Fibroblast of pulmonary artery (primary cell): ENCODE data around the gene ZMYM4.
A peak's percentile ranks its signal among the peaks of the same experiment; 100 is the strongest.
"Not testable (repeated sequence)": the region's sequence is repeated elsewhere in the genome, so short reads cannot be mapped to it uniquely, and the experiment has no call there.

Experiments used
- DNase-seq: peaks from one replicate; pipeline ENCODE4 v3.0.0-alpha.2; 2010; ENCODE audit warnings: low read depth
- H3K4me3 ChIP-seq: replicated peaks from 2 replicates; pipeline ENCODE4 v1.5.1; 2011; ENCODE audit warnings: low read depth, mild to moderate bottlenecking, control low read depth, low read length, moderate library complexity
- TF ChIP-seq, protein P1 (sequence below): IDR thresholded peaks from 2 replicates; pipeline ENCODE4 v1.5.1; 2011; ENCODE audit warnings: mild to moderate bottlenecking, control low read depth, low read length, inconsistent platforms; ENCODE audit errors: missing control alignments

The ZMYM4 gene

DNA sequence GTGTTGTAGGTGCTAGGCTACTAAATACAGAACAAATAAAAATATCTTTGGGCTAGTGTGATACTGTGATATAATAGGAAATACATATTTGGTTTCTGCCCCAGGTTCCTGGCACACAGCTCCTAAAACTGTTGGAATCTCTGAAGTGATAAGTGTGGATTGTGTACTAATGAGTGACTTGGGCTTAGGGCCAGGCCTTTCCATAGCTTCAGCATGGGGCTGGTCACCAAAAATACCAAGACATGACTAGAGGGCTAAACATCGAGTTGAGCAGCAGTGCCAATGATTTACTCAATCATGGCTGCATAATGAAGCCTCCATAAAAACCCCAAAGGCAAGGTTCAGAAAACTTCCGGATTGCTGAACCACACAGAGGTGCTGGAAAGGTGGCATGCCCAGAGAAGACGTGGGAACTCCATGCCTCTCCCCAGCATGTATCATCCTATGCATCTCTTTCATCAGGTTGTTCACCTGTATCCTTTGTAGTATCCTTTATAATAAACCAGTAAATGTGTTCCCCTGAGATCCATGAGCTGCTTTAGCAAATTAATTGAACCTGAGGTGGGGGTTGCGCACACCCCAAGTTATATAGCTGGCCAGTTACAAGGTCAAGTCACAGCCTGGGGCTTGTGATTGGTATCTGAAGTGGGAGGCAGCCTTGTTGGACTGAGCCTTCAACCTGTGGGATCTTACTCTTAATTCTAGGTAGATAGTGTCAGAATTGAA lies 51.6 kb downstream of the ZMYM4 start:
- H3K4me3 ChIP-seq: no peak overlapping the region
- DNase-seq: peak; percentile 62
- TF ChIP-seq, protein P1, sequence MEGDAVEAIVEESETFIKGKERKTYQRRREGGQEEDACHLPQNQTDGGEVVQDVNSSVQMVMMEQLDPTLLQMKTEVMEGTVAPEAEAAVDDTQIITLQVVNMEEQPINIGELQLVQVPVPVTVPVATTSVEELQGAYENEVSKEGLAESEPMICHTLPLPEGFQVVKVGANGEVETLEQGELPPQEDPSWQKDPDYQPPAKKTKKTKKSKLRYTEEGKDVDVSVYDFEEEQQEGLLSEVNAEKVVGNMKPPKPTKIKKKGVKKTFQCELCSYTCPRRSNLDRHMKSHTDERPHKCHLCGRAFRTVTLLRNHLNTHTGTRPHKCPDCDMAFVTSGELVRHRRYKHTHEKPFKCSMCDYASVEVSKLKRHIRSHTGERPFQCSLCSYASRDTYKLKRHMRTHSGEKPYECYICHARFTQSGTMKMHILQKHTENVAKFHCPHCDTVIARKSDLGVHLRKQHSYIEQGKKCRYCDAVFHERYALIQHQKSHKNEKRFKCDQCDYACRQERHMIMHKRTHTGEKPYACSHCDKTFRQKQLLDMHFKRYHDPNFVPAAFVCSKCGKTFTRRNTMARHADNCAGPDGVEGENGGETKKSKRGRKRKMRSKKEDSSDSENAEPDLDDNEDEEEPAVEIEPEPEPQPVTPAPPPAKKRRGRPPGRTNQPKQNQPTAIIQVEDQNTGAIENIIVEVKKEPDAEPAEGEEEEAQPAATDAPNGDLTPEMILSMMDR: no peak

DNA sequence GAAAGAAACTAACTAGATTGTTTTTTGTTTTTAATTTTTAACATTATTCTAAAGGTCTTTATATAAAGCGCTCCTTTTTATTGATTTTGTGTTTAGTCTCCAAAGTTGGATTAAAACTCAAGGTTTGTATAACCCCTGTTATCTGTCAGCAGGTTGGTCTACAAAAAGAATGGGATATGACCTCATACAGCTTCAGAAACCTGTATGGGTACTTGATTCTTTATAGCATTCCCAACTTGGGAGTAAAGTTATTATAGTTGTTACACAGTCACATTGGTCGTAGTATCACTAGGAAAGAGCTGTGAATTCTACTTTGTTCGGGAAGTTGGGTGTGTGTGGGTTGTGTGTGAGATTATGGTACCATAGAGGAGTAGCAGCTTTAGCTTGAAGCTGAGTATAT lies 52.4 kb downstream of the ZMYM4 start:
- no peak overlapping the region for H3K4me3 ChIP-seq
- TF ChIP-seq, protein P1: no peak
- no peak for DNase-seq

DNA sequence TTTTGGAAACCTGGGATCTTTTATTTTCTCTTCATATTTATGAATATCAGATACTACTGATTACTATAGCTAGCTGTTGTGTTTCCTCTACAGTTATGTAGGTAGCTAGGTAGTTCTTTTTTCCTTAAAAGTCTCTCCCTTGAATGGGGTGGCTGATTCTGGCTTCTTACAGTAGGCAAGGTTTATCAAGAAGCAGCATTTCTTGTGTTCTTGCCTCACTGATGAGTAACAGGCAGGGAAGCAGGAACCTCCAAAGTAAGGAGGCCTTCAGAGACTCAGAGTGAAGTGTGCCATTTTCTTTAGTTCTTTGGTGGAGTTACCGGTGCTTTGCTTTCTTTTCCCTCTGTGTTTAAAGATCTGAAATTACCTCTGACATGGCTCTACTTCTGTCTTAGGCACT lies 56.0 kb downstream of the ZMYM4 start:
- H3K4me3 ChIP-seq: no peak overlapping the region
- peak; percentile 49 for DNase-seq
- TF ChIP-seq, protein P1: no peak

DNA sequence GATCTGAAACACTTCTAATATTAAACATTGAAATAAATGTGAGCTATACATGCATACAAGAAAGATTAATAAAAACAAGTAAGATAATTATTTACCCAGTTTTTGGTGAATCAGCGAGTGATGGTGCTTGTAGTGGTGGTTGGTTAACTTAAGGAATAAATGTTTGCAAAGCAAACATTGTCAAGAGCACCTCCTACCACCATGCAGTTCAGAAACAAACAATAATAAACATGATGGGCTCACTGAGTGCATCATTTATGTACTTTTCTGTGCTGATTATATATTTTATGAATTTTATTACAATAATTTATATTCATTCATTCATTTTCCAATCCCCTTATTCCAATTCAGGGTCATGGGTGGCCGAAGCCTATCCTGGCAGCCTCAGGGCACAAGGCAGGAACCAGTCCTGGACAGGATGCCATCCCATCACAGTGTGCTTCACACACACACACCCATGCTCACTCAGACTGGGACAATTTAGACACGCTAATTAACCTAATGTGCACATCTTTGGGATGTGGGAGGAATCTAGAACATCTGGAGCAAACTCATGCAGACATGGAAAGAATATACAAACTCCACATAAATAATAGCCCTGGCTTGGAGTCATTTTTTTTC lies 57.8 kb downstream of the ZMYM4 start:
- no peak overlapping the region for H3K4me3 ChIP-seq
- TF ChIP-seq, protein P1: no peak
- no peak for DNase-seq

DNA sequence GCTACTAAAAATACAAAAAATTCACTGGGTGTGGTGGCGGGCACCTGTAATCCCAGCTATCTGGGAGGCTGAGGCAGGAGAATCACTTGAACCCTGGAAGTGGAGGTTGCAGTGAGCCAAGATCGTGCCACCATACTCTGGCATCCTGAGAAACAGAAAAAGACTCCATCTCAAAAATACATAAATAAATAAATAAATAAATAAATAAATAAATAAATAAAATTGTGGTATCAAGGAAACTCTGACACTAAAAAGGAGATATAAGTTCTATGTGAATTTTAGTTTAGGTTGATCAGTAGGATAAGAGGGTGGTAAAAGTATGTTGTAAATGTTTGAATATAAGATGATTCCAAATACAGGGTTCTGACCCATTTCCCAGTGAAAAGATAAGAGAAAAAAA lies 63.1 kb downstream of the ZMYM4 start:
- not testable (repeated sequence) for DNase-seq, H3K4me3 ChIP-seq

DNA sequence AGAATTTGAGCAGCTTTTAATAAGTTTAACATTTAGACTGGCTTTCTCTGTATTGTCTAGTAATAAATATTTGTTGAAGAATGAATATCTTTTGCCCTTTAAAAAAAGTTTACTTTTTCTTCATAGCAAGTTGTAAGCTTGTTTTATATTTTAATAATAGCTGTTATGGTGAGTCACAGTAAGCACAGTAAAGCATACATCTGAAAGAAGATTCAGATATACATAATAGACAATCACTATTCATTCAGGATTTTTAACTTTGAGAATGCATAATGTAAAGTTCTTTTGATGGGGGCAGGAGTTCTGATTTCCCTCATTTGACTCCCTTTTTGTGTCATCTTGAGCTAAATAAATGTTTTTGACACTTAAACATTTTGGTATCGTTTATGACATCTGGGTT lies 66.0 kb downstream of the ZMYM4 start:
- no peak overlapping the region for H3K4me3 ChIP-seq

DNA sequence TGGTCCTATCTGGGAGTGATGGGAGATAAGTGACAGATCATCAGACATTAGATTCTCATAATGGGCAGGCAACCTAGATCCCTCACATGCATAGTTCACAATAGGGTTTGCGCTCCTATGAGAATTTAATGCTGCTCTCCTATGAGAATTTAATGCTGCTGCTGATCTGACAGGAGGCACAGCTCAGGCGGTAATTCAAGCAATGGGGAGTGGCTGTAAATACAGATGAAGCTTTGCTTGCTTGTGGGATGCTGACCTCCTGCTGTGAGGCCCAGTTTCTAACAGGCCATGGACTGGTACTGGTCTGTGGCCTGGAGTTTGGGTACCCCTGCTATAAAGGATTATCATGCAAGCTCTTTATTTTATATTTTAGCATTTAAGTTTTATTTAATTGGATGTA lies 72.0 kb downstream of the ZMYM4 start:
- no peak overlapping the region for H3K4me3 ChIP-seq
- TF ChIP-seq, protein P1: no peak
- no peak for DNase-seq

More for the DNA sequence above, 66.0 kb downstream of the ZMYM4 start:
- TF ChIP-seq, protein P1: no peak
- no peak for DNase-seq
